GM19455 (cell line): ENCODE measurements around the gene PKD1L1.
"Not testable (repeated sequence)": the region's sequence is repeated elsewhere in the genome, so short reads cannot be mapped to it uniquely, and the experiment has no call there.

Experiments used
- ATAC-seq: cut with Tn5 transposase; IDR thresholded peaks from one replicate; pipeline ENCODE4 v1.9.1; 2021; ENCODE audit not compliant: unreplicated experiment

PKD1L1 gene

DNA sequence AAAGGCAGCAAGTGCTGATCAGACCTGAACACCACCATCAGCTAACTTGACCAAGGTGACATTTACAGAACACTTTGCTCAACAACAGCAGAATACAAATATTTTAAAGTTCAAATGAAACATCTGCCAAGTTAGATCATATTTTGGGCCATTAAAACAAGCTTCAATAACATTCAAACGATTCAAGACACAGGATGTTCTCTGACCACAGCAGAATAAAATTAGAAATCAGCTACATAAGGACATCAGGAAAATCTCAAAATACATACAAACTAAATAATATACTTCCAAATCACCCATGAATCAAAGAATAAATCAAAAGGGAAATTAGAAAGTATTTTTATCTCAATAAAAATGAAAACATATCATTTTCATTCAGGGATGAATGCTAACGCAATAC lies 173.0 kb downstream of the PKD1L1 start:
- no peak for ATAC-seq

DNA sequence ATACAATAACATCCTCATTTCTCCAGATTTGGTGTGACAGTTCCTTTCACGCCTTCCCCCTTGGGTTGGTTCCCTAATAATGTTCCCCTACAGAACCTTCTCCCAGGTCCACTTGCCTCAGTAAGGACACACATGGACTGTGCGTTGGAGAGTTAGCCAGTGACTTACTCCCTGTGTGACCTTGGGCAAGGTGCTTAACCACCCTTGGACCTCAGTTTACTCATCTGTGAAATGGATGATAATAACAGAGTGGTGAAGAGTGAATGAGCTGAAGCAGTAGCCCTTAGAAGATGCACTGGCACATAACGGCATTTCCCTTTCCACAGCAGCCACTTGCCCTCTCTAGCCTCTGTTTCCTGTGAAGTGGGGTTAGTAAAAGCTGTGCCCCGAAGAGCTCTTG lies 175.8 kb downstream of the PKD1L1 start:
- ATAC-seq: no peak

DNA sequence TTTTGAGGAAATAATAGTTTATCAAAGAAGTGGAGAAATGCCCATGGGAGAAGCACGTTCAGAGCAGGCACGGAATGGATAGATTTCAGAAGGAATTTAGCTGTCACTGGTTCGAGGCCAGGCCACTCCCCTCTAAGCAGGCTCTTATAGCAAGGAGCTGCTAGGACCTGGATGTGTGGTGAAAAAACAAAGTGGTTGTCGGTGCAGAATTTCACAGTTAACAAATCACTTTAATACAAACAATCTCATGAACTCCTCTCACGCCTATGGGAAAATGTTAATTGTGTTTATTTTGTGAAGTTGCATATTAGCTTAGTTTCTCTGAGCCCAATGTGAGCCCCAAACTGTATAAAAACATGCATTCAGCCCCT lies 176.3 kb downstream of the PKD1L1 start:
- ATAC-seq: no peak

DNA sequence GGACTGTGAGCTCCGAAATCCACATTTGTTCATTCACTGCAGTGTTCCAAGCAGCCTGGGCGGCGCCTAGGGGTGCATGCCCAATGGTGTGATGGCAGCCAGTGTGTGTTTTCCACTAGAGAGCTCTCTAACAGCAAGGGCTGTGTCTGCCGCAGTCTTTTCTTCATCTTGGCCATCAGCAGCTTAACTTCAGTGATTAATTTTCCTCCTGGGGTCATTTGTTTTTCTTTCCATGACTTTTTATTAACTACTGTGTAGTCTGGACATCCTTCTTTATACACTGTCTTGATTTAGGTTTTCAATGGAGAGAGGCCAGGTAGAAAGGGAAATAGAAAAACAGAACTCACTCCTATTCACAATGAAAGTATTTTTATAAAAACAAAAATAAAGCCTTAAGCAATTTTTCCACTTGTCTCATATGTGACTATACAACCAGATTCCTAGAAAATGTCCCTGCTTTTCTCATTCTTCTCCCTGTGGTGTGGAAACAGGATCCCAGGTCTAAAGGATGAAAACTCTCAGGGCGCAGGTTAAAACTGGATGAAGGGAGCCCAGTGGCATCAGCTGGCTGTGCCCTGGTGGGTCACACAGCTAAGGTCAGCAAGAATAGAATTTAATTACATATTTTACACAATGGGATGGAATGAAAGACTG lies 176.8 kb downstream of the PKD1L1 start:
- ATAC-seq: no peak

DNA sequence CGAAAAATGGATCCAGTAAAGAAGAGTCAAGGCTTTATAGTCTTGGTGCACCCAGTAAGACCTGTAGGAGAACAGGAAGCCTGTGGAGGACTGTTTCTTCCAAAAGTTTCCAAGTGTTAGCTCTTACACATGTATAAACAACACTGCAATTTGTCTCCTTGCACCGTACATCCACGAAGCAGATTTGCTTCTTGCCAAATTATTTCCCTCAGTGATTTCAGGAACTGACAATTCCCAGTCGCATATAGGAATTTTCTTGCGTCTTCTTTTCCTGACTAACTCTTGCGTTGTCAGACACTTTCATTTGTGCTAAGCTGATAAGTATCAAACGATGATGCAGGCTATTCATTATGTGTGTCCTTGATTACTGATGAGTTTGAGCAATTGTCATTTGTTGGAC lies 182.1 kb downstream of the PKD1L1 start:
- no peak for ATAC-seq

DNA sequence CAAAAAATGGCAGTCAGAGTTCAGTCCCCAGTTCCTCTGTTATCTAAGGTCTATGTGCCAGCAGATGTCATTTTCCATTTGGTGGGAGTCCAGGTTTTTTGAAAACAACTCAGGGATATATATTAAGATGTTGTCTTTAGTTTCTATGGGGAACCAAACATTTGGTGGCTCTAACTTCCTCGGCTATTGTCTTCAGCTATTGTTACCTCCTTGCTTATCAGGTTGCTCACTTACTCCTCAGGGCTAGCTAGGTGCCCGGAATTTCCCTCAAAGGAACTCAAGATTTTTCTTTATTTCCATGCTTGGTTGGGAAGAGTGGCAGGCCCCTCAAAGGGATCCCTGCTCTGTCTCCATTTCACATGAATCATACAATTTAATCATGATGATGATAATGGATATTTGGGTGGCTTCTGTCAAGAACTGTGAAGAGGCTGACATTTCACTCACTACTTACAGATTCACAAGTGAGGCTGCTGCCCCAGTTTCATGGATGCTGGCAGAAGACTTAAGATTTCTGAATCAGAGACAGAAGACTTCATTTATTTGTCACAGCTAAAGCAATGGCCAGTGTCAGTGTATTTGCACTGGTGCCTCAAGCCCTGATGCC lies 182.8 kb downstream of the PKD1L1 start:
- no peak for ATAC-seq

DNA sequence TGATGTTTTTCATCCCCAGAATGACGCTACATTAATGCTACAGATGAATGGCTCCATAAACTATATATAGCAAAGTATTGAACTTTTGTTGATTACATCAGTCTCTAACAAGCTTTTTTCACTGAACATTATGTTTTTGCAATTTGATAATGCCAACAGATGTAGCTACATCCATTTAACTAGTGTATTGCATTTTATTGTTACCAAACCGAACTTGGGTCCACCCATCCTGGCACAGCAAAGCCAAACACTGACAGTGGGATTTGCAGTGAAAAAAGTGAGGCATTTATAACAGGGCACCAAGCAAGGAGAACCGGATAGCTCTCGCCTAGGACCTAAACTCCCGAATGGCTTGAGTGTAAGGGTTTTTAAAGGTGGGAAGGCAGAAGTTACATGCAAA lies 183.5 kb downstream of the PKD1L1 start:
- no peak for ATAC-seq

DNA sequence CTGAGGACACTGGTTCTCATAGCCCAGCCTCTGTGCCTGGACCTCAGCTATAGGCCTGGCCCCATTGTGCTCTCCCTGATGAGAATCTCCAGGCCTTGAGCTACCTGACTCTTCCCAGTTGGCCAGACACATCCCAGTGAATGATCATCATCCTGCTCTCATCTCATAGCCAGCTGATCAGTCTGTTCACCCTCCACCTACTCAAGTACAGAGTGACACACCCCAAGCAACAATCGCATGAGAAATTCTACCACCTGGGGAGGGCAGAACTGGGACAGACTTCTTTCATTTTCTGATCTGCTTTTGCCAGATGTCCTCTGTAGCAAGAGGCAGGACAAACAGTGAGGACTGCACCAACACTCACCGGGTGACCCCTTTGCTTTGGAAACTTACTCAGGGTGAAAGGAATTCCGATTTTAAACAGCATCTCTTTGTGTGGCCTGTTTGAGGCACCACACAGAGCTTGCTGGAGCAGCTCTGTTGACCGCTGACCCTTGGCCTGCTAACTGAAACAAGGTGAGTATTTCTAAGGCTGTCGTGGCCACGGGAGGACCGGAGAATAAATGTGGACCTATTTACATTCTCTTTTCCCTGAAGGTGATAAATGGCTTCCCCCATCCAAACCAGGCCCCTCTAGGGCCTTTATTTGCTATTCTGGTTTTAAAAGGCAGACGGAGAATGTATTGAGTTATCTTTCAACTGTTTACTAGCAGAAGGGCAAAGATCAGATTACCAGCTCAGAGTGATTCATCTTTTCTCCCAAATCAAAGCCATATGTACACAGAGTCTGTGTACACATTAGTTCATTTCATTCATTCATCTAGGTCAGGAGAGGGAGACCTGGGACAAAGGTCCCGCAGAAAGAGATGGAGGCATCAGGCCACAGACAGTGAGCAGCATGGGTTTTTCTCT lies 184.9 kb downstream of the PKD1L1 start:
- no peak for ATAC-seq

DNA sequence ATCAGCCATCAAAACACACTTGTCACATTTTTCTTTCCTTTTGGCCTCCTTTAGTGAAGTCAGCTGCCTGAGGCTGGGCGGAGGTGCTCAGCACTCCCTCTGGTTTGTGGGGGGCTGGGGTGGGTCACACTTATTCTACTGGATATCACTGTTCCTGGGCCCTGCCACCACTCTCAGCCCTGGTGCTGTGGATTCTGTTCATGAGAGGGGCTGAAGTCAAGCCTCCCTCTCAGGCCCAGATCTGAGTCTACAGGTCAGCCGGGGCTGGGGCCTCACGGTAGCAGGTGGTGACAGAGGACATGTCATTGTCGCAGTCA lies 185.6 kb downstream of the PKD1L1 start:
- no peak for ATAC-seq

DNA sequence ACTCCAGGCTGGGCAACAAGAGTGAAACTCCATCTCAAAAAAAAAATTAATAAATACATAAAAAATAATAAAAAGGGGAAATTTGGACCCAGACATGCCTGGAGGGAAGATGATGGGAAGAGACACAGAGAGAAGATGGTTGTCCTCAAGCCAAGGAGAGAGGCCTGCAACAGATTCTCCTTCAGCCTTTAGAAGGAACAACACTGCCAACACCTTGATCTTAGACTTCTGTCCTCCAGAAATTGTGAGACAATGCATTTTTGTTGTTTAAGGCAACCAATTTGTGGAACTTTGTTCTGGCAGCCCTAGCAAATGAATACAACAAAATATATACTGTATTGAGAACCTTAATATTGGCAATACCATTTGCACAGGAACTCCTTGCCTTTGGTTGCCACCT lies 186.1 kb downstream of the PKD1L1 start:
- no peak for ATAC-seq

DNA sequence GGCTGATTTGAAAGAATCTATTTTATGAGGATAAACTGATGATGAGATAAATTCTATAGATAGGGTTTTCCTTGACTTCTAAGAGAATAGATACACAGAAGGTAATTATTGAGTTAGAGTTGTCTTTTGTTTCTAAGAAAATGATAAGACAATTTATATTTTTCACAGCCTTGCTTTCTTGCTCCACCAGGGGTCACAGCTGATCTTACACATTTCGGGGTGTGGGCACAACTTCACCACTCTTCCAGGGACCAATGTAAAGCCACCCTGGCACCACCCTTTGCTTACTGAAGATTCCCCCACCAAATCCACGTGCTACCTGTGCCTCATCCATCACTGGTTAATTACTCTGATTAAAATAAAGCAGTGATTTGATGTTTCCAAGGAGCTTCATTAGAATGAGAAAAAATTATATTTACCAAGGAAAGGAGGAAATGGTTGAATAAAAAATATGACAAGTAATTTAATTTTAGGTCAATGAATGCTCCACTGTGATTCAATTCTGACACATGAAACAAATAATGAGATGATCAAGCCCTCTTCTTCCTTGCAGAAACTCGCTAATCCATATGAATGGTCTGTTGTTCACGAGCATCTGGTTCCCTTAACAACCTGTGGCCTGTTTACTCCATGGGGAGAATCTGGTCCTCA lies 189.1 kb downstream of the PKD1L1 start:
- no peak for ATAC-seq

DNA sequence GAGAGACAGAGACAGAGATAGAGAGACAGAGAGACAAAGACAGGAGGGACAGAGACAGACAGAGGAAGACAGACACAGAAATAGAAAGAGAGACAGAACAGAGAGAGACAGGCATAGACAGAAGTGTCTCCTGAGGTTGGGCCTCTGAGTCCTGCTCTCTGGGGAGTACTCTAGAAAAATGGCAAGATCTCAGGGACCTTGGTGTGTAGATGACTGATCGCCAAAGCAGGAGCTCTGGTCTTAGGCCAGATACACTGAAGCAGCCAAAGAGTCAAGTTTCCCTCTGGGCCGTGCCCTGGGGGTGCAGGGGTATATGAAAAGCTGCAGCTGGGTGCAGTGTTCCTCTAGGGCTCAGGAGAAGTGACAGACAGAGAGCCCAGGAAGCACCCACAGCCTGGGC lies 189.7 kb downstream of the PKD1L1 start:
- no peak for ATAC-seq

DNA sequence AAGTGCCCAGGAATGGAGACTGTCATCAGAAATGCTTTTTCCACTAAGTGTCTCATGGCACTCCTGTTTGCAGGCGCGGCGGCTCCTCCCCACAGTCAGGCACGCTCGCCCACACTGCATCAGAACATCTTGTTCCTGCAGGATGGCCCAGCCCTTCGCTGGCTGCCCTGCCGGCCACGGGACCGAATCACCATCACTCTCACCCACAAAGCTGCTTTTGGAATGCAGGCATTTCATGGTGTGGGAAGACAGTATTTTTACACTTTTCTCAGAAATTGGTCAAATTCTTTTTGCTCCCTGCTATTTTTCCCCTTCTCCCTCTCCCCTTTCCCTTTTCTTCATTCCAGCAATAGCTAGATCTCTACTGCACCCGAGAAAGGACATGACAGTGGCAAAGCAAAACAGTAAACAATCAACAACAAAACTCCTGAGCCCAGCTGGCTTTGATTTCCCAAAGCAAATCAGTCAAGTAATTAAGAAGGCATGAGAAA lies 190.3 kb downstream of the PKD1L1 start:
- ATAC-seq: no peak

DNA sequence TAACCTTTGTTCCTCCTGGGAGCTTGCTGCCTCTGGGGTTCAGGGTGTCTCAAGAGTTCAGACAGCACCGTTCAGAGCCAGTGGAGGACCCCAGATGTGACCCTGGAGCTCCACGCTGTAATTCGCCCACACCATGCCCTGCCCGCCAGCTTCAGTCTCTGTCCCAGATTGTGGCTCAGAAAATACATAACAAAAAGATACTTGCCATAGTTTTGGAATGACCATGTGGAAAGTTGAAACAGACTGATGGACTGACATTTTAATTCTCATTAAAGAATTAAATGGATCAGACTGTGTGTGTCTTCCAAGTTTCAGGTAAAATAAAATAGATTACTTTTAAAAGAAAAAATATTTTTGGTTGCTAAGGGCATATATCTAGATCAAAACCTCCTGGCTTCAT lies 191.6 kb downstream of the PKD1L1 start:
- no peak for ATAC-seq

DNA sequence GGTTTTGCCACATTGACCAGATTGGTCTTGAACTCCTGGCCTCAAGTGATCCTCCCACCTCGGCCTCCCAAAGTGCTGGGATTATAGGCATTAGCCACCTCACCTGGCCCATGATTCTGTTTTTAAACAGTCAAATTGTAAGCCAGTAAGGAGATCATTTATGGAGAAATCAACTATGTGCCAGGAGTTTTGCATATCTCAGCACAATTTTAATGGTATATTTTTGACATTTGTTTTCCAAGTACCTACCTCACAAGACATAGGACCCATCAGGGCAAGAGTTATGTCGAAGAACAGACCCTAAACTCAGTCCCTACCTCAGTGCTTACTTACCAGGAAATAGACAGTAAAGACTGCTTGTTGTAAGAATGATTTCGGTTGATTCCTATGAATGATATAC lies 193.0 kb downstream of the PKD1L1 start:
- no peak for ATAC-seq

DNA sequence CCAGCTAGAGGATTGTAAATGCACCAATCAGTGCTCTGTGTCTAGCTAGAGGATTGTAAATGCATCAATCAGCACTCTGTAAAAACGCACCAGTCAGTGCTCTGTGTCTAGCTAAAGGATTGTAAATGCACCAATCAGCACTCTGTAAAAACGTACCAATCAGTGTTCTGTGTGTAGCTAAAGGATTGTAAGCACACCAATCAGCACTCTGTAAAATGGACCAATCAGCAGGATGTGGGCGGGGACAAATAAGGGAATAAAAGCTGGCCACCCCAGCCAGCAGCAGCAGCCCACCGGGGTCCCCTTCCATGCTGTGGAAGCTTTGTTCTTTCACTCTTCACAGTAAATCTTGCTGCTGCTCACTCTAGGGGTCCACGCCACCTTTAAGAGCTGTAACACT lies 196.5 kb downstream of the PKD1L1 start:
- ATAC-seq: not testable (repeated sequence)

DNA sequence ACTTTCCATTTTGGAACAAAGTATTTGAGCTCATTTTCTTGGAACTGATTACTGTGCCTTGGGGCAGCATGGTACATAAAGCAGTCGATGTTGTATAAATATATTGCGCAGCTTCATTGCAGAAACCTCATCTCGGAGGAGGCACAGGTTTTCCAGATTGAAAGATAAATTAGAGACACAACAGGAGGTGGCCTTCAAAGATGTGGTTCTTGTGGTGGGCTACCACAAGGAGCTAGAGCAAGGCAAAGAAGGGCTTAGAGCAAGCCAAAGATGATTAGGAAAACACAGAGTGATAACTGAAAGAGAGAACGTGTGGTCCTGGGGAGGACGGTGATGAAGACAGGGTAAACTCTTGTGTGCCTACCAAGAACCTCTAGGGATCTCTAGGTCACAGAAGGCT lies 197.2 kb downstream of the PKD1L1 start:
- ATAC-seq: no peak

DNA sequence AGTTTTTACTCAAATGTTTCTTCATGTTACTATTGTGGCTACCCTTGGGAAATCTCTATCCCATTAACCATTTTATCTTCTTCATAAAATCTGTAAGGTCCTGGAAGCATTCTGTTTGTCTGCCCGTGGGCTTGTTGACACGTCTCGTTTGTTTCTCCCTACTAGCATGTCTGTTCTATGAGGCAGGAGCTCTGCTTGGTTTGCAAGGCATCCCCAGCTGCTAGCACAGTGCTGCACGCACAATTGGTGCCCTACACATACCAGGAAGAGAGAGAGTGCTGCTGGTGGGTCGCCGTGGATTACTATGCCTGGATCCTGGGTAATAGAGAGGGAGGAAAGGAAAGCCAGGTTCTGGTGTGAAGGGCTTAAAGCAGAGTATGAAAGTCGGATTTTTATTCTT lies 200.2 kb downstream of the PKD1L1 start:
- ATAC-seq: no peak

DNA sequence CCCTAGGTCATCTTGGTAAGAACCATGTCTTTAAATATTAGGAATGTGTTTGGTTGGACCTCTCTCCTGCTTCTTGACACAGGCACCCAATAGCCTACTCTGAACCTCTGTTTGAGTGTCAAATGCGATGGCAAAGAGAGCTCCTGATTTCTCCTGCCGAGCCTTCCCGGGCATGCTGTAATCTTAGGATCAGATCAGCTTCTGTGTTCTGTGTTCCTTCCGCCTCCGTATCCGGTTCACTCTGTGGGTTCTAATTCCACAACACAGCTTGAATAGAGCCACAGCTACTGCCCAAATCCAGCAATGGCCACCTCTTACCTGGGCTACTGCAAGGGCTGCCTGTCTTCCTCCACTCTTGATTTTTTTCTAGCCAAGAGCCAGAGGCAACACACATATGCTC lies 201.1 kb downstream of the PKD1L1 start:
- ATAC-seq: no peak

DNA sequence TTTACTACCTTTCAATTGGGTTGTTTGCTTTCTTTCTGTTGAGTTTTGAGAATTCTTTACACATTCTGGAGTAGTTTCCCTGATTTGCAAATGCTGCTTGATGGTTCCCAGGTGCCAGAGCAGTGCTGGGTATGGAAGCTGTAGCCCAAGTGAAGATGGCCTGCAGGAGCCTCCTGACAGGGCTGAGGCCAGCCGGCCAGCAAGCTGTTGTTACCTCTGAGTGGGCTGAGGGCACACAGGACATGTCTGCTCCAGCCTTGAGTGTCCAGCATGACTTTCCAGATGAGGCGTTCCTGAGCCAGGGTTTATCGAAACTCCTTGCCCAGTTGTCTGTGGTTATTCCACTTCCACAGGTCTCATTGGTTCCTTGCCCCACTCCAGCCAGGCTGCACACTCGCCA lies 201.8 kb downstream of the PKD1L1 start:
- no peak for ATAC-seq

DNA sequence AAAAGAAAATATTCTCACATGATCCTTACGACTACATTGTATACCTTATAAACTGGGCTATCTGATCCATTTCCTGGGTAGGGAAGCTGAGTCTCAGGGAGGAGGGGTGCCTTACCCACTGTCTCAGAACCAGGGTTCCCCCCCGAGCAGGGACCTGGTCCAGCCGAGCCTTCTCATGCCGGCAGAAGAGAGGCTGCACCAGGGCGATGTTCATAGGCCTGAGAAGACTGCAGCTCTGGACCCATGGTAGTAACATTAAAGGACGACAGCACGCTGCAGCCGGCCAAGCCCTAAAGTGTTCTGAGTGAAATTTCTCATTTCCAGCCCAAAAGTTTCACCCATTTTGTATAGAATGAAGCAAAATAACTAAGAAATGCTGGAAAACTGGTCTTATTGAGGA lies 203.4 kb downstream of the PKD1L1 start:
- ATAC-seq: no peak
